Neural progenitor cell (in vitro differentiated cells): ENCODE data around the gene KCTD11. TPM values are rescaled to one million over a fixed set of nuclear protein-coding genes. Genes with fewer than 3 reads are reported as not detected.

Experiments
- DNase-seq: peaks from one replicate; pipeline ENCODE4 v3.0.0-alpha.2; 2016; ENCODE audit warnings: low spot score
- H2AFZ ChIP-seq: fragments of 200-600 bp; sonication (generic); replicated peaks from 2 replicates; pipeline ENCODE4 v1.6.1; 2016; ENCODE audit warnings: antibody characterized with exemption
- H3F3A ChIP-seq: fragments of 200-600 bp; sonication (generic); 2 replicates; pipeline ENCODE4 v1.6.1; 2016; ENCODE audit warnings: antibody characterized with exemption, low read depth
- H3K27ac ChIP-seq: fragments of 200-600 bp; sonication (generic); 2 replicates; pipeline ENCODE4 v1.5.1; 2016; ENCODE audit warnings: mild to moderate bottlenecking
- H3K27me3 ChIP-seq: fragments of 200-600 bp; sonication (generic); 2 replicates; pipeline ENCODE4 v1.6.1; 2016; ENCODE audit warnings: mild to moderate bottlenecking, moderate library complexity
- H3K36me3 ChIP-seq: fragments of 200-600 bp; sonication (generic); 2 replicates; pipeline ENCODE4 v1.5.1; 2016
- H3K4me1 ChIP-seq: fragments of 200-600 bp; sonication (generic); 2 replicates; pipeline ENCODE4 v1.6.1; 2016; ENCODE audit warnings: mixed run types
- H3K4me2 ChIP-seq: fragments of 200-600 bp; sonication (generic); 2 replicates; pipeline ENCODE4 v1.6.1; 2016
- H3K4me3 ChIP-seq: fragments of 200-600 bp; sonication (generic); 2 replicates; pipeline ENCODE4 v1.5.1; 2016
- H3K79me2 ChIP-seq: fragments of 200-600 bp; sonication (generic); 2 replicates; pipeline ENCODE4 v1.6.1; 2016; ENCODE audit warnings: low read depth
- H3K9ac ChIP-seq: fragments of 200-600 bp; sonication (generic); 2 replicates; pipeline ENCODE4 v1.6.1; 2016
- H3K9me3 ChIP-seq: fragments of 200-600 bp; sonication (generic); 2 replicates; pipeline ENCODE4 v1.5.1; 2016; ENCODE audit warnings: low read depth
- H4K20me1 ChIP-seq: fragments of 200-600 bp; sonication (generic); 2 replicates; pipeline ENCODE4 v1.6.1; 2016; ENCODE audit warnings: low read depth
- H3K27ac Mint-ChIP-seq: 3 replicates; pipeline ENCODE4 v1.8.0; 2021; ENCODE audit warnings: mixed read lengths
- H3K27me3 Mint-ChIP-seq: 2 replicates; pipeline ENCODE4 v1.8.0; 2022; ENCODE audit warnings: low read depth, mild to moderate bottlenecking, inconsistent platforms, moderate library complexity, mixed read lengths; ENCODE audit not compliant: insufficient read depth
- H3K36me3 Mint-ChIP-seq: 3 replicates; pipeline ENCODE4 v1.8.0; 2021; ENCODE audit warnings: mixed read lengths
- H3K4me1 Mint-ChIP-seq: 3 replicates; pipeline ENCODE4 v1.8.0; 2021; ENCODE audit warnings: mixed read lengths
- H3K4me3 Mint-ChIP-seq: 3 replicates; pipeline ENCODE4 v1.8.0; 2021; ENCODE audit warnings: mild to moderate bottlenecking, moderate library complexity, mixed read lengths
- H3K9me3 Mint-ChIP-seq: 3 replicates; pipeline ENCODE4 v1.8.0; 2020; ENCODE audit warnings: mixed read lengths
- EZH2 ChIP-seq: fragments of 200-600 bp; sonication (generic); IDR thresholded peaks from 2 replicates; pipeline ENCODE4 v1.6.1; 2017; ENCODE audit warnings: antibody characterized with exemption, mild to moderate bottlenecking, moderate library complexity
- EZH2phosphoT487 ChIP-seq: fragments of 200-600 bp; sonication (generic); IDR thresholded peaks from 2 replicates; pipeline ENCODE4 v1.6.1; 2017; ENCODE audit warnings: antibody characterized with exemption
- total RNA-seq: library from RNA; depleted of rRNA; stranded (reverse); fragments of >200 nt; gene quantifications from 2 replicates; pipeline ENCODE4 v1.2.3, GENCODE V29; 2015; ENCODE audit warnings: low replicate concordance
- TF ChIP-seq, protein P1 (sequence below): fragments of 200-600 bp; sonication (generic); IDR thresholded peaks from 2 replicates; pipeline ENCODE4 v1.5.1; 2017; ENCODE audit warnings: antibody characterized with exemption, mild to moderate bottlenecking

The KCTD11 gene
- total RNA-seq, 1 donor from 2014 or later = 2.7 TPM

DNA sequence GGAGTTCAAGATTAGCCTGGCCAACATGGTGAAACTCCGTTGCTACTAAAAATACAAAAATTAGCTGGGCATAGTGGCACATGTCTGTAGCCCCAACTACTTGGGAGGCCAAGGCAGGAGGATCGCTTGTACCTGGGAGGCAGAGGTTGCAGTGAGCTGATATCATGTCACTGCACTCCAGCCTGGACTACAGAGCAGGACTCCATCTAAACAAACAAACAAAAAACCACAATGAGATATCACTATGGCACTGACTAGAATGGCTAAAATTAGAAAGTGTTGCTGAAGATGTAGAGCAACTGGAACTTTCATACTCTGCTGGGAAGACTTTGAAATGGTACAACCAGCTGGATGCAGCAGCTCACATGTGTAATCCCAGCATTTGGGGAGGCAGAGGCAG is 22.4 kb downstream of the KCTD11 start:
- Mint-ChIP-seq H3K27me3 (peaks cover 11% of the 10 kb centered on the region), H3K36me3 (no peaks in the 10 kb centered on the region)
- peaks cover 11% of the 10 kb centered on the region for H3K27me3 ChIP-seq

DNA sequence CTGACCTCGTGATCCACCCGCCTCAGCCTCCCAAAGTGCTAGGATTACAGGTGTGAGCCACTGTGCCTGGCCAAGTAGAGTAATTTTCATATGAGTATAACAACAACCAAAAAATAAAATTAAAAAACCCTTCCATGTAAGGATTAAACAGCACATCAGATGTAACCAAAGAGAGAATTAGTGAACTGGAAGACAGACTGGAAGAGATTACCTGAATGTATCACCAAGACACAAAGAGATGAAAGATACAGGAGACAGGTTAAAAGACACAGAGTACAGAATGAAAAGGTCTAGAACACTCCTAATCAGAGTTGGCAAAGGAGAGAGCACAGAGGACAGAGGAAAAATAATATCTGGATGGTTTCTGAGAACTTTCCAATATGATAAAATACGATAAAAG is 27.2 kb downstream of the KCTD11 start:
- H3K27ac Mint-ChIP-seq = no peak overlapping the region
- H3K4me1 ChIP-seq = peaks cover 3% of the 10 kb centered on the region
- H3K27me3 ChIP-seq = peaks cover 51% of the 10 kb centered on the region
- peaks cover 14% of the 10 kb centered on the region for H3K9me3 Mint-ChIP-seq
- peaks cover 7% of the 10 kb centered on the region for H3K4me1 Mint-ChIP-seq
- H3K79me2 ChIP-seq = no peaks in the 10 kb centered on the region
- no peaks in the 10 kb centered on the region for H3K36me3 ChIP-seq
- no peak overlapping the region for H3K4me2 ChIP-seq
- peaks cover 12% of the 10 kb centered on the region for H3F3A ChIP-seq
- H4K20me1 ChIP-seq = peaks cover 5% of the 10 kb centered on the region
- TF ChIP-seq EZH2 = no peak
- TF ChIP-seq EZH2phosphoT487 = no peak
- no peak for DNase-seq
- H3K36me3 Mint-ChIP-seq = peaks cover 3% of the 10 kb centered on the region
- H3K4me3 Mint-ChIP-seq = no peak overlapping the region
- no peak overlapping the region for H2AFZ ChIP-seq
- H3K27me3 Mint-ChIP-seq = peaks cover 45% of the 10 kb centered on the region
- H3K9me3 ChIP-seq = peaks cover 5% of the 10 kb centered on the region
- H3K9ac ChIP-seq = no peak overlapping the region
- no peak overlapping the region for H3K27ac ChIP-seq
- H3K4me3 ChIP-seq = no peak overlapping the region

More for the DNA sequence above, 22.4 kb downstream of the KCTD11 start:
- no peaks in the 10 kb centered on the region for H3F3A ChIP-seq
- DNase-seq = no peak
- no peaks in the 10 kb centered on the region for H3K36me3 ChIP-seq
- H3K4me2 ChIP-seq = no peak overlapping the region
- no peak overlapping the region for H3K27ac Mint-ChIP-seq
- peaks cover 4% of the 10 kb centered on the region for H3K9me3 ChIP-seq
- no peaks in the 10 kb centered on the region for H4K20me1 ChIP-seq
- no peak overlapping the region for H3K4me3 ChIP-seq
- no peak overlapping the region for H3K4me3 Mint-ChIP-seq
- H2AFZ ChIP-seq = no peak overlapping the region
- peaks cover 6% of the 10 kb centered on the region for H3K9me3 Mint-ChIP-seq
- H3K27ac ChIP-seq = no peak overlapping the region
- no peaks in the 10 kb centered on the region for H3K4me1 Mint-ChIP-seq
- no peaks in the 10 kb centered on the region for H3K4me1 ChIP-seq
- H3K79me2 ChIP-seq = no peaks in the 10 kb centered on the region
- TF ChIP-seq, protein P1, sequence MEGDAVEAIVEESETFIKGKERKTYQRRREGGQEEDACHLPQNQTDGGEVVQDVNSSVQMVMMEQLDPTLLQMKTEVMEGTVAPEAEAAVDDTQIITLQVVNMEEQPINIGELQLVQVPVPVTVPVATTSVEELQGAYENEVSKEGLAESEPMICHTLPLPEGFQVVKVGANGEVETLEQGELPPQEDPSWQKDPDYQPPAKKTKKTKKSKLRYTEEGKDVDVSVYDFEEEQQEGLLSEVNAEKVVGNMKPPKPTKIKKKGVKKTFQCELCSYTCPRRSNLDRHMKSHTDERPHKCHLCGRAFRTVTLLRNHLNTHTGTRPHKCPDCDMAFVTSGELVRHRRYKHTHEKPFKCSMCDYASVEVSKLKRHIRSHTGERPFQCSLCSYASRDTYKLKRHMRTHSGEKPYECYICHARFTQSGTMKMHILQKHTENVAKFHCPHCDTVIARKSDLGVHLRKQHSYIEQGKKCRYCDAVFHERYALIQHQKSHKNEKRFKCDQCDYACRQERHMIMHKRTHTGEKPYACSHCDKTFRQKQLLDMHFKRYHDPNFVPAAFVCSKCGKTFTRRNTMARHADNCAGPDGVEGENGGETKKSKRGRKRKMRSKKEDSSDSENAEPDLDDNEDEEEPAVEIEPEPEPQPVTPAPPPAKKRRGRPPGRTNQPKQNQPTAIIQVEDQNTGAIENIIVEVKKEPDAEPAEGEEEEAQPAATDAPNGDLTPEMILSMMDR = no peak
- no peak for TF ChIP-seq EZH2phosphoT487
- no peak for TF ChIP-seq EZH2
- no peak overlapping the region for H3K9ac ChIP-seq

DNA sequence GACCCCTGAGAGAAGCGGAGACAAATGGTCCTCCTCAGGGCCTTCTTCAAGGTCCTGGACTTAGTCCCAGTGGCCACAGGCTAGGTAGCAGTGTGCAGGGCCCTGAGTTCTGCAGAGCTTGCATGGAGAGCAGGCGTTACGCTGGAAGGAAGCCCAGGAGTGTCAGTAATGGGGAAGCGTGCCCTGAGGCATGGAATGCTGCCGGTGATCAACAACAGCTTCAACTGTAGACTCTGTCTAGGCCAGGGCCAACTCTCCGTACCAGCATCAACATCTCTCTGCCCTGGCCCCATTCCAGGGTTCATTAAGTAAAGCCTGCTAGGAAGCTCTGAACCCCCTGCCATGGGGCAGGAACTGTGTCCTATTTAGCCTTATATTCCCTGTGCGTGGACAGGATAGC is 28.4 kb downstream of the KCTD11 start:
- Histone ChIP-seq H3K27me3 (peaks cover 57% of the 10 kb centered on the region), H3F3A (peaks cover 18% of the 10 kb centered on the region), H4K20me1 (peaks cover 5% of the 10 kb centered on the region), H3K36me3 (no peaks in the 10 kb centered on the region), H3K27ac (no peak overlapping the region), H3K79me2 (no peaks in the 10 kb centered on the region), H3K4me1 (peaks cover 8% of the 10 kb centered on the region), H3K4me2 (peak overlapping the region; percentile 92), H2AFZ (peak overlapping the region; percentile 88), H3K4me3 (peak overlapping the region; percentile 61), H3K9ac (no peak overlapping the region), H3K9me3 (peaks cover 5% of the 10 kb centered on the region)
- Mint-ChIP-seq H3K36me3 (peaks cover 3% of the 10 kb centered on the region), H3K27ac (no peak overlapping the region), H3K4me3 (peak overlapping the region; percentile 71), H3K27me3 (peaks cover 48% of the 10 kb centered on the region), H3K9me3 (peaks cover 14% of the 10 kb centered on the region), H3K4me1 (peaks cover 11% of the 10 kb centered on the region)
- DNase-seq = no peak
- no peak for TF ChIP-seq EZH2phosphoT487
- TF ChIP-seq EZH2 = no peak
- TF ChIP-seq, protein P1 = no peak

DNA sequence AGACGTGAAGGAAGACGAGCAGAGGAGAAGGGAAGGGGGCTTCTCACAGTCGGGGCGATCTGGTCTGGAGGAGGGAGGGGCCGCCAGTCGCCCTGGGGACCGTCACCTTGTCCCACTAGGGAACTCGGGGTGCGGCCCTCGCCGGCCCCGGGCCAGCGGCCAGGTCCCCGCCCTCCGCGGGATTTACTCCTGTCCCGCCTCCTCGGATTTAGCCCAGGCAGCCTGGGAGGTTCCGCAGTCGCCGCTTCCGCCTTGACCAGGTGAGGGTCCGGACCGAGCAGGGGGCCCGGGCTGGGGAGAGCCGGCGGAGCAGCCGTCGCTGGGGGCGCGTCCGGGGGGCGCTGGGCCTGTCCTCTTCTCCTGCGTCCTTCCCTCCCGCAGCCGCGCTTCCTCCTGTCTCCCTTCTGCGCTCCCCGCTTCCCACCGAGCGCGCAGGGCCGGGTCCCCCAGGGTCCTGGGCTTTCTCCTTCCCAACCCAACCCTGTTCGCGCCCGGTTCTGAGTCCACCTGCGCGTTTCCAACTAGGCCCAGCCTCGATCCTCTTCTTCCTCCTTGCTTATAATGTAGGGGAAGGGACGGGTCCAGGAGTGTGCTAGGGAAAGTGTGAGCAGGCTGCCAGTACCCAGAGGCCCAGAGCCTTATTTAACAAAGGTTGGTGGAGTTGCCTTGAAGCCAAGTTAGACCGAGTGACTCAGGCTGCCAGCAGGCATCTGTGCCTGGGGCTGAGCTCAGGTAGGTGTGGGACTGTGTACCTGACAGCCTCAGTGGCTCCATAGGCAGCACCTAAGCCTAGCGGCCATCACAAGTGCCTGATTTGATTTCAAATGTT is 29.1 kb downstream of the KCTD11 start, which contains the start of gene TNK1:
Gene TNK1, plus strand, starts transcription at position 235 of the 829 bp plus-strand sequence. CDS start 1,838 bp downstream, outside the sequence.
- no peak within 1 kb of the TSS for H3K27ac Mint-ChIP-seq
- H3K27me3 ChIP-seq = peaks cover 57% of the 10 kb centered on the region

More for the DNA sequence above, 29.1 kb downstream of the KCTD11 start, which contains the start of gene TNK1:
- Mint-ChIP-seq H3K4me1 (peaks cover 11% of the 10 kb centered on the region), H3K4me3 (peak within 1 kb of the TSS; percentile 71), H3K9me3 (peaks cover 14% of the 10 kb centered on the region), H3K36me3 (peaks cover 3% of the 10 kb centered on the region), H3K27me3 (peaks cover 51% of the 10 kb centered on the region)
- Histone ChIP-seq H3K9ac (peak within 1 kb of the TSS; percentile 23), H2AFZ (peak within 1 kb of the TSS; percentile 88), H3K27ac (no peak within 1 kb of the TSS), H3K4me1 (peaks cover 8% of the 10 kb centered on the region), H3K4me2 (peak within 1 kb of the TSS; percentile 92), H3F3A (peaks cover 18% of the 10 kb centered on the region), H3K36me3 (no peaks in the 10 kb centered on the region), H3K79me2 (no peaks in the 10 kb centered on the region), H3K9me3 (peaks cover 5% of the 10 kb centered on the region), H4K20me1 (peaks cover 5% of the 10 kb centered on the region), H3K4me3 (peak within 1 kb of the TSS; percentile 61)
- peak; percentile 72 for DNase-seq
- TF ChIP-seq EZH2 = peak; percentile 49
- TF ChIP-seq, protein P1 = no peak
